Hepatocyte (in vitro differentiated cells): ENCODE measurements around the gene HNRNPA3. TPM values are rescaled to one million over a fixed set of nuclear protein-coding genes. Genes with fewer than 3 reads are reported as not detected.
"Not testable (repeated sequence)": the region's sequence is repeated elsewhere in the genome, so short reads cannot be mapped to it uniquely, and the experiment has no call there.

ENCODE experiments used
- DNase-seq: peaks from one replicate; pipeline ENCODE4 v3.0.0-alpha.2; 2016; ENCODE audit warnings: low spot score
- H2AFZ ChIP-seq: fragments of 200-600 bp; sonication (generic); 2 replicates; pipeline ENCODE4 v1.6.0; 2016; ENCODE audit warnings: antibody characterized with exemption, mild to moderate bottlenecking
- H3K27ac ChIP-seq: fragments of 200-600 bp; sonication (generic); 2 replicates; pipeline ENCODE4 v1.5.1; 2016; ENCODE audit warnings: mild to moderate bottlenecking
- H3K27me3 ChIP-seq: fragments of 200-600 bp; sonication (generic); 2 replicates; pipeline ENCODE4 v1.6.1; 2016
- H3K36me3 ChIP-seq: fragments of 200-600 bp; sonication (generic); replicated peaks from 2 replicates; pipeline ENCODE4 v1.5.1; 2016; ENCODE audit warnings: low read depth; ENCODE audit not compliant: insufficient read depth
- H3K4me1 ChIP-seq: fragments of 200-600 bp; sonication (generic); 2 replicates; pipeline ENCODE4 v1.5.1; 2016; ENCODE audit warnings: mild to moderate bottlenecking, moderate library complexity; ENCODE audit not compliant: insufficient read depth
- H3K4me2 ChIP-seq: fragments of 200-600 bp; sonication (generic); 2 replicates; pipeline ENCODE4 v1.6.0; 2016
- H3K4me3 ChIP-seq: fragments of 200-600 bp; sonication (generic); 2 replicates; pipeline ENCODE4 v1.5.1; 2016; ENCODE audit warnings: mild to moderate bottlenecking
- H3K79me2 ChIP-seq: fragments of 200-600 bp; sonication (generic); 2 replicates; pipeline ENCODE4 v1.6.0; 2017; ENCODE audit warnings: mild to moderate bottlenecking
- H3K9me2 ChIP-seq: fragments of 200-600 bp; sonication (generic); replicated peaks from 2 replicates; pipeline ENCODE4 v1.6.0; 2017; ENCODE audit warnings: mild to moderate bottlenecking; ENCODE audit not compliant: insufficient read depth
- H3K9me3 ChIP-seq: fragments of 200-600 bp; sonication (generic); 2 replicates; pipeline ENCODE4 v1.5.1; 2016; ENCODE audit warnings: low read depth, mild to moderate bottlenecking
- H4K20me1 ChIP-seq: fragments of 200-600 bp; sonication (generic); 2 replicates; pipeline ENCODE4 v1.6.0; 2016; ENCODE audit warnings: mild to moderate bottlenecking; ENCODE audit not compliant: insufficient read depth, poor library complexity, severe bottlenecking
- EZH2 ChIP-seq: fragments of 200-600 bp; sonication (generic); IDR thresholded peaks from 2 replicates; pipeline ENCODE4 v1.6.1; 2016; ENCODE audit warnings: antibody characterized with exemption, mild to moderate bottlenecking, borderline replicate concordance
- EZH2phosphoT487 ChIP-seq: fragments of 200-600 bp; sonication (generic); IDR thresholded peaks from one replicate; pipeline ENCODE4 v1.6.1; 2018; ENCODE audit warnings: antibody characterized with exemption, mild to moderate bottlenecking, low read depth, moderate library complexity; ENCODE audit not compliant: unreplicated experiment, severe bottlenecking
- WGBS: methylation state at CpG from one replicate; pipeline ENCODE4 v1.1.6; 2016; ENCODE audit warnings: low lambda C conversion rate; ENCODE audit errors: missing lambda C conversion rate; 5-methylcytosine and 5-hydroxymethylcytosine counted together
- polyA plus RNA-seq: library from polyadenylated mRNA; unstranded; fragments of >200 nt; fragmentation: Nextera tagmentation; extraction: Ambion mirVana; gene quantifications from 2 replicates; pipeline ENCODE4 v1.2.1, GENCODE V29; 2016
- total RNA-seq: library from RNA; depleted of rRNA; stranded (reverse); fragments of >200 nt; gene quantifications from 2 replicates; pipeline ENCODE4 v1.2.3, GENCODE V29; 2014
- TF ChIP-seq, protein P1 (sequence below): fragments of 200-600 bp; sonication (generic); IDR thresholded peaks from 2 replicates; pipeline ENCODE4 v1.5.1; 2016; ENCODE audit warnings: antibody characterized with exemption, mild to moderate bottlenecking; ENCODE audit not compliant: poor library complexity

Gene HNRNPA3
- total and polyA plus RNA-seq, 2 experiments from 2014 or later = 56.1 to 59.5 TPM

DNA sequence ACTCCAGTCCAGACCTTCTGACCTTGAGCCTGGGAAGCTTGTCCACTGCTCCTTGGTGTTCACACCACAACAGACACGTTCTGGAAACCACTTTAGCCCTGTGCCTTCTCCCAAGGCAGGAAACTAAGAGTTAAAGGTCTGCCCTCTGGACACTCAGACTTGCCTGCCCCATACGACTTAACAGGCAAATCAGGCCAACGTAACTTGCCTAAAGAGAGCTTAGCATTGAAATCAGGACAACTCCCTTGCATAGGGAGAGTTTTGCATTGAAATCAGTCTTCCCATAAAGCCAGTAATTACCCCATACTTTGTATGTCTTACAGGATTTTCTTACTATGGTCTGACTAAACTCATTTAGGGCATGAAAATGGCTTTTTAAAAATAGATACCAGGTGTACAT lies 33.4 kb downstream of the HNRNPA3 start:
- H3K27ac ChIP-seq = peak overlapping the region; percentile 92
- peaks cover 88% of the 10 kb centered on the region for H4K20me1 ChIP-seq
- no peaks in the 10 kb centered on the region for H3K9me2 ChIP-seq
- no peaks in the 10 kb centered on the region for H3K27me3 ChIP-seq
- no peak overlapping the region for H2AFZ ChIP-seq
- no peak overlapping the region for H3K4me2 ChIP-seq
- H3K79me2 ChIP-seq = peaks cover 96% of the 10 kb centered on the region
- DNase-seq = no peak
- H3K9me3 ChIP-seq = no peaks in the 10 kb centered on the region
- H3K36me3 ChIP-seq = no peaks in the 10 kb centered on the region
- H3K4me3 ChIP-seq = no peak overlapping the region
- peaks cover 41% of the 10 kb centered on the region for H3K4me1 ChIP-seq
- 40% methylated on average over 3 of the region's 3 CpGs for WGBS
- TF ChIP-seq, protein P1, sequence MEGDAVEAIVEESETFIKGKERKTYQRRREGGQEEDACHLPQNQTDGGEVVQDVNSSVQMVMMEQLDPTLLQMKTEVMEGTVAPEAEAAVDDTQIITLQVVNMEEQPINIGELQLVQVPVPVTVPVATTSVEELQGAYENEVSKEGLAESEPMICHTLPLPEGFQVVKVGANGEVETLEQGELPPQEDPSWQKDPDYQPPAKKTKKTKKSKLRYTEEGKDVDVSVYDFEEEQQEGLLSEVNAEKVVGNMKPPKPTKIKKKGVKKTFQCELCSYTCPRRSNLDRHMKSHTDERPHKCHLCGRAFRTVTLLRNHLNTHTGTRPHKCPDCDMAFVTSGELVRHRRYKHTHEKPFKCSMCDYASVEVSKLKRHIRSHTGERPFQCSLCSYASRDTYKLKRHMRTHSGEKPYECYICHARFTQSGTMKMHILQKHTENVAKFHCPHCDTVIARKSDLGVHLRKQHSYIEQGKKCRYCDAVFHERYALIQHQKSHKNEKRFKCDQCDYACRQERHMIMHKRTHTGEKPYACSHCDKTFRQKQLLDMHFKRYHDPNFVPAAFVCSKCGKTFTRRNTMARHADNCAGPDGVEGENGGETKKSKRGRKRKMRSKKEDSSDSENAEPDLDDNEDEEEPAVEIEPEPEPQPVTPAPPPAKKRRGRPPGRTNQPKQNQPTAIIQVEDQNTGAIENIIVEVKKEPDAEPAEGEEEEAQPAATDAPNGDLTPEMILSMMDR = no peak
- TF ChIP-seq EZH2 (no peak), EZH2phosphoT487 (no peak)

DNA sequence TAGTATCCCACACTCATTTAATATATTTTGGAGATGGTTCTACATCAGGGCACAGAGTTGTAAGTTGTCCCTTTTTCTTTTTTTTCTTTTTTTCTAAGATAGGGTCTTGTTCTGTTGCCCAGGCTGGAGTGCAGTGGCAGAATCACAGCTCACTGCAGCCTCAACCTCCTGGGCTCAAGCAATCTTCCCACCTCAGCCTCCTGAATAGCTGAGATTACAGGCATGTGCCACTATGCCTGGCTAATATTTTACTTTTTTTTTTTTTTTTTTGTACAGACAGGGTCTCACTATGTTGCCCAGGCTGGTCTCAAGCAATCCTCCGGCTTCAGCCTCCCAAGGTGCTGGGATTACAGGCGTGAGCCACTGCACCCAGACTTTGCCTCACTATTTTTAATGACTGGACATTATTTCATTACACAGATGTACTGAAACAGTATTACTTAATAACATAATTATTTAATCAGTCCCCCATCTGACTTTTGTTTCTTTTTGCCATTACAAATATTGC lies 34.0 kb downstream of the HNRNPA3 start:
- H3K36me3 ChIP-seq, H3K9me2 ChIP-seq, H3K4me3 ChIP-seq, H2AFZ ChIP-seq, H3K4me2 ChIP-seq, H3K27me3 ChIP-seq, DNase-seq, H3K9me3 ChIP-seq: not testable (repeated sequence)
- Histone ChIP-seq H3K4me1 (peaks cover 41% of the 10 kb centered on the region), H3K79me2 (peaks cover 96% of the 10 kb centered on the region), H3K27ac (peak overlapping the region; percentile 92), H4K20me1 (peaks cover 88% of the 10 kb centered on the region)
- 93% methylated on average over 2 of the region's 2 CpGs for WGBS

DNA sequence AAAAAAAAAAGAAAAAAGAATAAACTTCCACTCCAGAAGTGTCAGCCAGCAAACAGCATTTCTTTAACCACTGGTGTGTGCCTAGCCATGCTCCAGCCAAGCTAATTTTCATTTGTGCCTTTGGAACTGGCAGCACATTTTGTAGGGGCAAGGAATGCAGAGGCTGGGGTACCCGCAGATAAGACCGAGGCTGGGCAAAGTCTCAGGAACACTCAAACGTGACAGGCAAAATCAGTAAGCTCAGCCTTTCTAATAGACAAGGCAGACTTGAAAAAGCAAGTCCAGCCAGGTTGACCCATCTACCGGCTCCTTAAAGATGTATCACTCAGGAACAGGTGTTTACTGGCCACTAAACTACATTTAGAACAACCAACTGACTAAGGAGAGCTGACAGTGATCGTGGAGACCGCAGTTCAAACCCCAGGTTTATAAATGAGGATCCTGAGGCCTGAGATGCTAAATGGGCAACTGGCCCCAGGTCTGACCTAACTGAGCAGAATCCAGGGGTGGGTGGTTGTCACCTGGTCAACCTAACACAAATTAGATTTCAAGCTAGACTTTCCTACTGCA lies 35.2 kb downstream of the HNRNPA3 start:
- peaks cover 95% of the 10 kb centered on the region for H4K20me1 ChIP-seq
- TF ChIP-seq EZH2phosphoT487 (no peak), EZH2 (no peak)
- TF ChIP-seq, protein P1 = no peak
- no peaks in the 10 kb centered on the region for H3K9me3 ChIP-seq
- H3K4me1 ChIP-seq = peaks cover 40% of the 10 kb centered on the region
- no peaks in the 10 kb centered on the region for H3K9me2 ChIP-seq
- H3K79me2 ChIP-seq = peaks cover 100% of the 10 kb centered on the region
- 91% methylated on average over 6 of the region's 6 CpGs for WGBS
- no peak overlapping the region for H3K4me3 ChIP-seq
- H3K36me3 ChIP-seq = no peaks in the 10 kb centered on the region
- no peak overlapping the region for H3K4me2 ChIP-seq
- no peak overlapping the region for H3K27ac ChIP-seq
- H3K27me3 ChIP-seq = no peaks in the 10 kb centered on the region
- no peak overlapping the region for H2AFZ ChIP-seq
- DNase-seq = no peak

DNA sequence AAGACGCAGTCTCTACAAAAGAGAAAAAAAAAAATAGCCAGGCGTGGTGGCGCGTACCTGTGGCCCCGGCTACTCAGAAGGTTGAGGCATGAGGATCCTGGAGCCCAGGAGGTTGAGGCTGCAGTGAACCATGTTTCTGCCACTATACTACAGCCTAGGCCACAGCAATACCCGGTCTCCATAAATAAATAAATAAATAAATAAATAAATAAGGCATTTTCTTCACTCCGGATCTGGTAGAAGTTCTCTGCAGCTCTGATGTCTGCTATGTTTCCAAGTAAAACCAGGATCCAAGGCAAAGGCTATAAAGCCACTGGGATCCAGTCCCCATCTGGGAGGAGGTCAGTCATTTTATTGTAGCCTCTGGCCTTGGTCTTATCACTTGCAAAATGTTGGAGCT lies 36.4 kb downstream of the HNRNPA3 start:
- Histone ChIP-seq H3K4me2 (no peak overlapping the region), H3K27ac (no peak overlapping the region)
- TF ChIP-seq EZH2phosphoT487 = no peak
- no peak for TF ChIP-seq EZH2
- TF ChIP-seq, protein P1 = no peak

More for the DNA sequence above, 36.4 kb downstream of the HNRNPA3 start:
- no peak overlapping the region for H2AFZ ChIP-seq
- H3K4me3 ChIP-seq = no peak overlapping the region
- peaks cover 96% of the 10 kb centered on the region for H4K20me1 ChIP-seq
- peaks cover 100% of the 10 kb centered on the region for H3K79me2 ChIP-seq
- 95% methylated on average over 7 of the region's 7 CpGs for WGBS
- no peaks in the 10 kb centered on the region for H3K9me3 ChIP-seq
- H3K36me3 ChIP-seq = no peaks in the 10 kb centered on the region
- DNase-seq = no peak
- H3K4me1 ChIP-seq = peaks cover 43% of the 10 kb centered on the region
- H3K27me3 ChIP-seq = no peaks in the 10 kb centered on the region
- H3K9me2 ChIP-seq = no peaks in the 10 kb centered on the region
